HepG2 (cell line): ENCODE results near the gene CDC34. TPM values are rescaled to one million over a fixed set of nuclear protein-coding genes. Genes with fewer than 3 reads are reported as not detected.

Experiments used
- ARHGAP35 ChIP-seq: sonication (generic); formaldehyde crosslinking; IDR thresholded peaks from 2 replicates; pipeline ENCODE4 v1.9.0; 2022; ENCODE audit warnings: mild to moderate bottlenecking, inconsistent platforms, moderate library complexity, missing genetic modification reagents, borderline replicate concordance
- HOXA7 ChIP-seq: sonication (generic); formaldehyde crosslinking; IDR thresholded peaks from 2 replicates; pipeline ENCODE4 v1.8.1; 2022; ENCODE audit warnings: mild to moderate bottlenecking, missing genetic modification reagents, moderate library complexity
- YEATS4 ChIP-seq: sonication (generic); formaldehyde crosslinking; IDR thresholded peaks from 2 replicates; pipeline ENCODE4 v1.4.0; 2020; ENCODE audit warnings: missing genetic modification reagents, borderline replicate concordance
- ZNF260 ChIP-seq: sonication (generic); formaldehyde crosslinking; IDR thresholded peaks from 2 replicates; pipeline ENCODE4 v1.4.0; 2020; ENCODE audit warnings: missing genetic modification reagents, low read depth, mild to moderate bottlenecking, borderline replicate concordance
- ZNF335 ChIP-seq: sonication (generic); formaldehyde crosslinking; IDR thresholded peaks from 2 replicates; pipeline ENCODE4 v1.4.0; 2020; ENCODE audit warnings: missing genetic modification reagents
- polyA plus RNA-seq, 8 experiments: library from polyadenylated mRNA; depleted of rRNA in 3 of 8; stranded (reverse) in 7 of 8; unstranded in 1 of 8; fragments of >200 nt; fragmentation: Illumina TruSeq in 4 of 8; extraction: Trizol in 4 of 8; gene quantifications; 2 replicates each; pipeline versions ENCODE4 v1.2.1 to v1.2.3, GENCODE V29; 2011 to 2016; ENCODE audit warnings: low read depth in 4 of 8, missing spikeins in 1 of 8, mixed read lengths in 1 of 8; ENCODE audit not compliant: insufficient read depth in 1 of 8
- total RNA-seq, 5 experiments: library from RNA; depleted of rRNA; stranded (reverse); fragments of >200 nt; fragmentation: Illumina TruSeq; extraction: Trizol; gene quantifications; 2 replicates each; pipeline ENCODE4 v1.2.3, GENCODE V29; 2016; ENCODE audit warnings: low read depth in 1 of 5
- TF ChIP-seq, protein P1 (sequence below): sonication (generic); formaldehyde crosslinking; IDR thresholded peaks from 2 replicates; pipeline ENCODE4 v1.4.0; 2020; ENCODE audit warnings: missing genetic modification reagents
- TF ChIP-seq, protein P2 (sequence below): sonication (generic); formaldehyde crosslinking; IDR thresholded peaks from 2 replicates; pipeline ENCODE4 v1.4.0; 2020; ENCODE audit warnings: missing genetic modification reagents, low read depth, mild to moderate bottlenecking, borderline replicate concordance
- TF ChIP-seq, protein P3 (sequence below): sonication (generic); formaldehyde crosslinking; IDR thresholded peaks from 2 replicates; pipeline ENCODE4 v1.4.0; 2020; ENCODE audit warnings: missing genetic modification reagents
- TF ChIP-seq, protein P4 (sequence below): sonication (generic); formaldehyde crosslinking; IDR thresholded peaks from 2 replicates; pipeline ENCODE4 v1.5.0; 2020; ENCODE audit warnings: missing genetic modification reagents
- TF ChIP-seq, protein P5 (sequence below): sonication (generic); formaldehyde crosslinking; IDR thresholded peaks from 2 replicates; pipeline ENCODE4 v1.4.0; 2020; ENCODE audit warnings: missing genetic modification reagents, borderline replicate concordance
- TF ChIP-seq, protein P6 (sequence below): sonication (generic); formaldehyde crosslinking; IDR thresholded peaks from 2 replicates; pipeline ENCODE4 v1.8.0; 2023; ENCODE audit warnings: mild to moderate bottlenecking, missing genetic modification reagents

CDC34 gene
- total and polyA plus RNA-seq, 2 of the 13 experiments (the other 11 are each of a cell fraction or from before 2014, with no cell fraction given) = 138 to 150 TPM

DNA sequence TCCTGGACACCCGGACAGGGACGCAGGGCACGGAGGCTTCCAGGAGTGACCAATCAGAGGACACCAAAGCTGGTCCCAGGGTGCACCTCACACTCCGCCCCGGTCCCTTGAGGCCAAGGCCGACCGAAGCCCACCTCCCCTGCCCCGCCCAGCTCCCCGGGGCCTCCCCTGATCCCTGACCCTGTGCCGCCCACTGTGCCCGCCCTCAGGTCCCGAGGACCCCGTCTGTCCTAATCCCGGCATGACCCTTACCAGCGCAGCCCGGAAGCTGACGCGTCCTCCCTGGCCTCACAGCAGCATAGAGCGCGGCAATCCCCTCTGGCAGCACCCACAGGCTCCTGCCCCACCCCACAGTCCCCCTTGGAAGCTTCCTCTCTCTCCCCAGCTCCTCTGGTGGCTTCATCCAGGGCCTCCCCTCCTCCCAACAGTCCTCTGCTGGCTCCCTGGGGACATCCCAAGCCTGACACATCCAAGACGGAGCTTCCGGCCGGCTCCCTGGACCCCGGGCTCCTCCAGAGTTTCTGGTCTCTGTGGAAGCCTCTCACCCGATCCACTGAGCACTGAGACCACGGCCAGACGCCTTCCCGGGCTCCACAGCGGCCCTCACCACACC is 7.4 kb upstream of the CDC34 start (continued):
- TF ChIP-seq, protein P1, sequence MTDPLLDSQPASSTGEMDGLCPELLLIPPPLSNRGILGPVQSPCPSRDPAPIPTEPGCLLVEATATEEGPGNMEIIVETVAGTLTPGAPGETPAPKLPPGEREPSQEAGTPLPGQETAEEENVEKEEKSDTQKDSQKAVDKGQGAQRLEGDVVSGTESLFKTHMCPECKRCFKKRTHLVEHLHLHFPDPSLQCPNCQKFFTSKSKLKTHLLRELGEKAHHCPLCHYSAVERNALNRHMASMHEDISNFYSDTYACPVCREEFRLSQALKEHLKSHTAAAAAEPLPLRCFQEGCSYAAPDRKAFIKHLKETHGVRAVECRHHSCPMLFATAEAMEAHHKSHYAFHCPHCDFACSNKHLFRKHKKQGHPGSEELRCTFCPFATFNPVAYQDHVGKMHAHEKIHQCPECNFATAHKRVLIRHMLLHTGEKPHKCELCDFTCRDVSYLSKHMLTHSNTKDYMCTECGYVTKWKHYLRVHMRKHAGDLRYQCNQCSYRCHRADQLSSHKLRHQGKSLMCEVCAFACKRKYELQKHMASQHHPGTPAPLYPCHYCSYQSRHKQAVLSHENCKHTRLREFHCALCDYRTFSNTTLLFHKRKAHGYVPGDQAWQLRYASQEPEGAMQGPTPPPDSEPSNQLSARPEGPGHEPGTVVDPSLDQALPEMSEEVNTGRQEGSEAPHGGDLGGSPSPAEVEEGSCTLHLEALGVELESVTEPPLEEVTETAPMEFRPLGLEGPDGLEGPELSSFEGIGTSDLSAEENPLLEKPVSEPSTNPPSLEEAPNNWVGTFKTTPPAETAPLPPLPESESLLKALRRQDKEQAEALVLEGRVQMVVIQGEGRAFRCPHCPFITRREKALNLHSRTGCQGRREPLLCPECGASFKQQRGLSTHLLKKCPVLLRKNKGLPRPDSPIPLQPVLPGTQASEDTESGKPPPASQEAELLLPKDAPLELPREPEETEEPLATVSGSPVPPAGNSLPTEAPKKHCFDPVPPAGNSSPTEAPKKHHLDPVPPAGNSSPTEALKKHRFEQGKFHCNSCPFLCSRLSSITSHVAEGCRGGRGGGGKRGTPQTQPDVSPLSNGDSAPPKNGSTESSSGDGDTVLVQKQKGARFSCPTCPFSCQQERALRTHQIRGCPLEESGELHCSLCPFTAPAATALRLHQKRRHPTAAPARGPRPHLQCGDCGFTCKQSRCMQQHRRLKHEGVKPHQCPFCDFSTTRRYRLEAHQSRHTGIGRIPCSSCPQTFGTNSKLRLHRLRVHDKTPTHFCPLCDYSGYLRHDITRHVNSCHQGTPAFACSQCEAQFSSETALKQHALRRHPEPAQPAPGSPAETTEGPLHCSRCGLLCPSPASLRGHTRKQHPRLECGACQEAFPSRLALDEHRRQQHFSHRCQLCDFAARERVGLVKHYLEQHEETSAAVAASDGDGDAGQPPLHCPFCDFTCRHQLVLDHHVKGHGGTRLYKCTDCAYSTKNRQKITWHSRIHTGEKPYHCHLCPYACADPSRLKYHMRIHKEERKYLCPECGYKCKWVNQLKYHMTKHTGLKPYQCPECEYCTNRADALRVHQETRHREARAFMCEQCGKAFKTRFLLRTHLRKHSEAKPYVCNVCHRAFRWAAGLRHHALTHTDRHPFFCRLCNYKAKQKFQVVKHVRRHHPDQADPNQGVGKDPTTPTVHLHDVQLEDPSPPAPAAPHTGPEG (CRISPR knock-in tag) = no peak
- TF ChIP-seq, protein P2, sequence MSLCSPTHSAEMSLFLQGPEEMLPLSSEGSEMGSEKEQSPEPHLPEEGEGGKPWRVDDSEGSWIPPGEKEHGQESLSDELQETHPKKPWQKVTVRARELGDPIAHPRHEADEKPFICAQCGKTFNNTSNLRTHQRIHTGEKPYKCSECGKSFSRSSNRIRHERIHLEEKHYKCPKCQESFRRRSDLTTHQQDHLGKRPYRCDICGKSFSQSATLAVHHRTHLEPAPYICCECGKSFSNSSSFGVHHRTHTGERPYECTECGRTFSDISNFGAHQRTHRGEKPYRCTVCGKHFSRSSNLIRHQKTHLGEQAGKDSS (CRISPR knock-in tag) = 0 out of 2 replicates have a peak, but pooled peaks have one; percentile 38
- TF ChIP-seq ZNF260 (CRISPR knock-in tag) = no peak
- TF ChIP-seq, protein P3, sequence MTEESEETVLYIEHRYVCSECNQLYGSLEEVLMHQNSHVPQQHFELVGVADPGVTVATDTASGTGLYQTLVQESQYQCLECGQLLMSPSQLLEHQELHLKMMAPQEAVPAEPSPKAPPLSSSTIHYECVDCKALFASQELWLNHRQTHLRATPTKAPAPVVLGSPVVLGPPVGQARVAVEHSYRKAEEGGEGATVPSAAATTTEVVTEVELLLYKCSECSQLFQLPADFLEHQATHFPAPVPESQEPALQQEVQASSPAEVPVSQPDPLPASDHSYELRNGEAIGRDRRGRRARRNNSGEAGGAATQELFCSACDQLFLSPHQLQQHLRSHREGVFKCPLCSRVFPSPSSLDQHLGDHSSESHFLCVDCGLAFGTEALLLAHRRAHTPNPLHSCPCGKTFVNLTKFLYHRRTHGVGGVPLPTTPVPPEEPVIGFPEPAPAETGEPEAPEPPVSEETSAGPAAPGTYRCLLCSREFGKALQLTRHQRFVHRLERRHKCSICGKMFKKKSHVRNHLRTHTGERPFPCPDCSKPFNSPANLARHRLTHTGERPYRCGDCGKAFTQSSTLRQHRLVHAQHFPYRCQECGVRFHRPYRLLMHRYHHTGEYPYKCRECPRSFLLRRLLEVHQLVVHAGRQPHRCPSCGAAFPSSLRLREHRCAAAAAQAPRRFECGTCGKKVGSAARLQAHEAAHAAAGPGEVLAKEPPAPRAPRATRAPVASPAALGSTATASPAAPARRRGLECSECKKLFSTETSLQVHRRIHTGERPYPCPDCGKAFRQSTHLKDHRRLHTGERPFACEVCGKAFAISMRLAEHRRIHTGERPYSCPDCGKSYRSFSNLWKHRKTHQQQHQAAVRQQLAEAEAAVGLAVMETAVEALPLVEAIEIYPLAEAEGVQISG (CRISPR knock-in tag) = peak; percentile 83
- no peak for TF ChIP-seq ARHGAP35 (CRISPR knock-in tag)
- TF ChIP-seq, protein P4, sequence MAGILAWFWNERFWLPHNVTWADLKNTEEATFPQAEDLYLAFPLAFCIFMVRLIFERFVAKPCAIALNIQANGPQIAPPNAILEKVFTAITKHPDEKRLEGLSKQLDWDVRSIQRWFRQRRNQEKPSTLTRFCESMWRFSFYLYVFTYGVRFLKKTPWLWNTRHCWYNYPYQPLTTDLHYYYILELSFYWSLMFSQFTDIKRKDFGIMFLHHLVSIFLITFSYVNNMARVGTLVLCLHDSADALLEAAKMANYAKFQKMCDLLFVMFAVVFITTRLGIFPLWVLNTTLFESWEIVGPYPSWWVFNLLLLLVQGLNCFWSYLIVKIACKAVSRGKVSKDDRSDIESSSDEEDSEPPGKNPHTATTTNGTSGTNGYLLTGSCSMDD (CRISPR knock-in tag) = no peak
- TF ChIP-seq HOXA7 (CRISPR knock-in tag) = no peak
- TF ChIP-seq YEATS4 (CRISPR knock-in tag) = peak; percentile 70; the same call in 1 of the 2 replicates
- TF ChIP-seq, protein P5, sequence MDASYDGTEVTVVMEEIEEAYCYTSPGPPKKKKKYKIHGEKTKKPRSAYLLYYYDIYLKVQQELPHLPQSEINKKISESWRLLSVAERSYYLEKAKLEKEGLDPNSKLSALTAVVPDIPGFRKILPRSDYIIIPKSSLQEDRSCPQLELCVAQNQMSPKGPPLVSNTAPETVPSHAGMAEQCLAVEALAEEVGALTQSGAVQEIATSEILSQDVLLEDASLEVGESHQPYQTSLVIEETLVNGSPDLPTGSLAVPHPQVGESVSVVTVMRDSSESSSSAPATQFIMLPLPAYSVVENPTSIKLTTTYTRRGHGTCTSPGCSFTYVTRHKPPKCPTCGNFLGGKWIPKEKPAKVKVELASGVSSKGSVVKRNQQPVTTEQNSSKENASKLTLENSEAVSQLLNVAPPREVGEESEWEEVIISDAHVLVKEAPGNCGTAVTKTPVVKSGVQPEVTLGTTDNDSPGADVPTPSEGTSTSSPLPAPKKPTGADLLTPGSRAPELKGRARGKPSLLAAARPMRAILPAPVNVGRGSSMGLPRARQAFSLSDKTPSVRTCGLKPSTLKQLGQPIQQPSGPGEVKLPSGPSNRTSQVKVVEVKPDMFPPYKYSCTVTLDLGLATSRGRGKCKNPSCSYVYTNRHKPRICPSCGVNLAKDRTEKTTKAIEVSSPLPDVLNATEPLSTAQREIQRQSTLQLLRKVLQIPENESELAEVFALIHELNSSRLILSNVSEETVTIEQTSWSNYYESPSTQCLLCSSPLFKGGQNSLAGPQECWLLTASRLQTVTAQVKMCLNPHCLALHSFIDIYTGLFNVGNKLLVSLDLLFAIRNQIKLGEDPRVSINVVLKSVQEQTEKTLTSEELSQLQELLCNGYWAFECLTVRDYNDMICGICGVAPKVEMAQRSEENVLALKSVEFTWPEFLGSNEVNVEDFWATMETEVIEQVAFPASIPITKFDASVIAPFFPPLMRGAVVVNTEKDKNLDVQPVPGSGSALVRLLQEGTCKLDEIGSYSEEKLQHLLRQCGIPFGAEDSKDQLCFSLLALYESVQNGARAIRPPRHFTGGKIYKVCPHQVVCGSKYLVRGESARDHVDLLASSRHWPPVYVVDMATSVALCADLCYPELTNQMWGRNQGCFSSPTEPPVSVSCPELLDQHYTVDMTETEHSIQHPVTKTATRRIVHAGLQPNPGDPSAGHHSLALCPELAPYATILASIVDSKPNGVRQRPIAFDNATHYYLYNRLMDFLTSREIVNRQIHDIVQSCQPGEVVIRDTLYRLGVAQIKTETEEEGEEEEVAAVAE = no peak
- TF ChIP-seq, protein P6, sequence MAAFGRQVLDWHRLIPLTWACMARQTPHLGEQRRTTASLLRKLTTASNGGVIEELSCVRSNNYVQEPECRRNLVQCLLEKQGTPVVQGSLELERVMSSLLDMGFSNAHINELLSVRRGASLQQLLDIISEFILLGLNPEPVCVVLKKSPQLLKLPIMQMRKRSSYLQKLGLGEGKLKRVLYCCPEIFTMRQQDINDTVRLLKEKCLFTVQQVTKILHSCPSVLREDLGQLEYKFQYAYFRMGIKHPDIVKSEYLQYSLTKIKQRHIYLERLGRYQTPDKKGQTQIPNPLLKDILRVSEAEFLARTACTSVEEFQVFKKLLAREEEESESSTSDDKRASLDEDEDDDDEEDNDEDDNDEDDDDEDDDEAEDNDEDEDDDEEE (CRISPR knock-in tag) = no peak
- TF ChIP-seq ZNF335 = no peak
